T1000 (cell line): Measurements from ENCODE around the gene SLC24A3.

Source experiments
- DNase-seq: peaks from one replicate; lab custom pipeline; 2025; ENCODE audit warnings: mixed read lengths; lab: John Stamatoyannopoulos, UW

SLC24A3 gene

DNA sequence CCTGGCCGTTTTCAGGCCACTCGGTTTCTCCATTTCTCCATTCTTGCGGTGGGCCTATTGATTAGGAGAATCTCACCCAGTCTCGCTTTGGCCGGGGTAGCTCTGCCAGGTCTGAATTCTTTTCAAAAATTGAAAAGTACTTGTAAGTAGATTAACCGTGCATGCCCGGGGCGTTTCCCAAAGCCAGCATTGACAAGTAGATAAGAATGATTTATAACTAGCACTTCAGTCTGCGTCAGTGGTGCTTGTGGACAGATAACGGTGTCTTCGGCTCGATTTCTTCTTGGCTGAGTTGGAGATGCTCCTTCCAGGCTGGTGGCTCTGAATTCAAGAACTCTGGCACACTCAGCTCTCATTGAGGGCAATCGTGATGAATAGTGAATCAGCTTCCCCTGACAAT, 29.0 kb downstream of the SLC24A3 start:
- DNase-seq = no peak

DNA sequence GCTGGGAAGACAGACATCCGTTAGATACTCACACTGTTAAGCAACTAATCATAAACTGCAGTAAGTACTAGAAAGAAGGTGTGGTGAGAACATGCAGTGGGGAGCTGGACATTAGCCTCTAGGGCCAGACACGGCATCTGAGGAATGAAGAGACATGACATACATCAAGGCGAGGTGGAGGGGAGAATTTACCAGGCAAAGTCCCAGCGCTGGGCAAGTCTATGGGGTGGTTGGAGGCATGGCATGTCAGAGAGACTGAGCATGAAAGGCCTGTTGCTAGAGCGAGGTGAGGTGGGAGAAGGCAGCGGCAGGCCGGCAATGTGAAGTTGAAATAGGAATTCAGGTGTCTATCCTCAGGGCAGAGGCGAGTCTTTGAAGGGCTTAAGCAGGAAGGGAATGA, 31.8 kb downstream of the SLC24A3 start:
- DNase-seq = no peak

DNA sequence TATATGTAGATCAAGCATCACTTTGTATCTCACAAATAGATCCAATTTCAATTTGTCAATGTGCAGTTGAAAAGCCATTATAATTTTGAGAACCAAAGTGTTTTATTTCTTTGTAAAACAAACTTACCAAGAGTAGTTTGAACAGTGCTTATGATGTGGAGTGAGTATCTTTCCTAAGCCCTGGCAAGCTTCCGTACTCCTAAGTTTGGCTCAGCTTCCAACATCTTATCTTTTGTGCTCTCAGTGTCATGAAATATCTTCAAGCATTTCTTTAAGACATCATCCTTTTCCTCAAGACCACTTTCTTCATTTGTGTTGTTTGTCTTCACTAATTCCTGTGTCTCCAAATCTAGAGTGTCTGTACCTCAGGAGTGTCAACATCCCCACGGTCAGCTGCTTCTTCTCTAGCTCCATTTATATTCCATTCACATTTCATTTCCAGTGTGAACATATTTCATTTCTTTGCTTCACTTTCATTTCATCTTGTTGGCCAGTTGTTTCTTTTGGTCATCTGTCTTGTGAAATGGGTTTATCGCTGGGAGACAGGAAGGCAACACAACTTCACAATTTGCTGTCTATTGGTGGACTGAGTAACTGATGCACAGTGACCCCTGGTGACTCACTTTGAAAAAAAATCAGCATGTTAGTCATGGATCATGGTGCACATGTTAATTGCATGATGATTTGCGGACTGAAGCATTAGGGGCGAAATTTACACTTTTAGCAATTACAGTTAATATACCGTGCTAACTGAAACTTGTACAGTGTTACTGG, 36.9 kb downstream of the SLC24A3 start:
- no peak for DNase-seq

DNA sequence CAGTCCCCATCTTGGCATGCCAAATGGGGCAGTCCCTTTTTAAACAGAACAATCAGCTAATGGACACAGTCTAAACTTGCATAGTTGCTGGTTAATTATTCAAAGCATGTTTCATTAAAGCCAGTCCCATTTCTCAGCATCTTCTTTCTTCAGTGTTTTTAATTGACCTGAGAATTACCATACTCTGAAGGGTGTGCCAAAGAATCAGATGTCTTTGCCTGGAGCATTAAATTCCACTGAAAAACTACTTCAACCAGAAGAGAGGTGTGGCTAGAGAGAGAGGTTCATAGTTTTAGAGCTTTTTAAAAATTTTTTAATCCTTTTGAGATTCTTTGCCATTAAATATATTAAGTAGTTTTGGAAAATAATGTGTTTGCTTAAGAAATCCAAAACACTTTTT, 37.9 kb downstream of the SLC24A3 start:
- DNase-seq = no peak

DNA sequence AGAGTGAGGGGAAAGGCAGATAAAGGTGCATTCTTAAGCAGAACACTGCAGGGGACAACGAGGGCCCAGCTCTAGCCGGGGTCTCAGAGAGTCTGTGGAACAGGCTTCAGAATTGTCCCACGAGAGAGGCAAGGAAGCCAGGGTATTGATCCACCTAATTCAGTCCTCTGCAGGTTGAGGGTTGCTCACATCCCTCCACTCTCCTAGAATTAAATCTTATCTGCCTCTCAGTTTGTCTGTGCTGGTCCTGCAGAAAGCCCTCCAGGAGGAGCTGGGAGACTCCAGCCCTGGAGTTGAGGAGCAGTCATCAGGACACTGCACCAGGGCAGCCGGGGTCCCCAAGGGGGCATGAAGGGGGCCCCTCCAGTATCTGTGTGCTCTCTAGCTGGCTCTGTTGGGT, 39.1 kb downstream of the SLC24A3 start:
- no peak for DNase-seq

DNA sequence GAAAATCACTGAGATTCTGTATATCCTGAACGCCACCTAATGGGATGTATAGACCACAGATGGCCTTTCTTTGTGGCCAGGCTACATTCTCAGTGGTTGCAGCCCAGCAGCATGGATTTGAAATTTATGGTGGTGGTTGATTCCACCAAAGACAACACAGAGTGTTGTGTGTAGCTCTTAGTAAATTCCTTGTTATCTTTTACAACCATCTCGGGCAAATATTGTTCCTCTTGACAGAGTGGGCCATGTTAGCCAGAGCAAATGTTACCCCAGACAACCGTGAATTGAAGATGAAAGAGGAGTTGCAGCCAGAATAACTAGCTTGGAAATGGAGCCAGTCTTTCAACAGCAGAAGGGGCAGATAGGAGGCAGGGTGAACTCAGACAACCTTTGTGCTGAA, 39.5 kb downstream of the SLC24A3 start:
- no peak for DNase-seq

DNA sequence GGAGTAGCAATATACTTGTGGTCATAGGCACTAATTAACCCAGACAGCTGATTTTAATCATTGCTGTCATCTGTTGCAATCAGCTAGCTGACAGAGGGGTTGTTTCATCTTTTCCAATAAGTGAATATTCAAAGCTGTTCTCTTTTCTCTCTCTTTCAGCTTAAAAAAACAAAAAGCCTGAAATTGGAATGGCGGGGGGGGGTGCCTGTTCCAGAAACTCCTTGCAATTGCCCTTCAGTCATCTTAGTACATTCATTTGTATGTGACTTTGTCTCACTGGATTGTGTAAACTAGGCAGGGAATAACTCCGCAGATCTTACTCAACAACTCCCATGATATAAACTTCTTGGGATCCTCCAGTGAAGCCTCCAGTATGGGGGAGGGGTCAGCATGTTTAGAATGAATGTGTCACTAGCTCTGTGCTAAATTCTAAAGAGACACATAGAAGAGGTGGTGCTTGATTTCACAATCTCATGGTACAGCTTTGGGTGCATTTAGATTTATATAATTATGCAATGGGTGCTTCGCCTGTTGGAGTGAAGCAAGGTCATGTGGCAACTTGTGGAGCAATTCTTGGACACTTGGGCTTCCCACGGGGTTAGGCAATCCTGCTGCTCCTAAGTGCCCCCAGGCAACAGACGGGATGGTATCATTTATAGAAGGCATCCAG, 40.1 kb downstream of the SLC24A3 start:
- DNase-seq = no peak

DNA sequence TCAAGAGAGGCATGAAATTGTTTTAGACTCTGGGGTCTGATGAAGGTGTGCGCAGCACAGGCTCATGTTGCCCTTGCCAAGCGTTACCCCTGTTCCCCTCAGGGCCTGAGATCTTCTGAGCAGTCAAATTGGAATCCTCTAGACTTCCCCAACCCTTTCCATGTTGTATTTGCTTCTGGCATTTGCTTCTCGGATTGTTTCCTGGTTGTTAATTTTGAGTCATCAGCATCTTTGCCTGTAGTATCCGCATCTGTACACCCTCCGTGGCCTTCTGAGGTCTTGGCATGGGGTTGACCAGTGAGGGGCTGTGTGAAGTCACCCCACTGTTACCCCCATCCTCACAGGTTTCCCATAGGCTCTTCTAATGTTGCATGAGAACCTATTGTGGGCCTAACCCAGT, 40.9 kb downstream of the SLC24A3 start:
- DNase-seq = no peak

DNA sequence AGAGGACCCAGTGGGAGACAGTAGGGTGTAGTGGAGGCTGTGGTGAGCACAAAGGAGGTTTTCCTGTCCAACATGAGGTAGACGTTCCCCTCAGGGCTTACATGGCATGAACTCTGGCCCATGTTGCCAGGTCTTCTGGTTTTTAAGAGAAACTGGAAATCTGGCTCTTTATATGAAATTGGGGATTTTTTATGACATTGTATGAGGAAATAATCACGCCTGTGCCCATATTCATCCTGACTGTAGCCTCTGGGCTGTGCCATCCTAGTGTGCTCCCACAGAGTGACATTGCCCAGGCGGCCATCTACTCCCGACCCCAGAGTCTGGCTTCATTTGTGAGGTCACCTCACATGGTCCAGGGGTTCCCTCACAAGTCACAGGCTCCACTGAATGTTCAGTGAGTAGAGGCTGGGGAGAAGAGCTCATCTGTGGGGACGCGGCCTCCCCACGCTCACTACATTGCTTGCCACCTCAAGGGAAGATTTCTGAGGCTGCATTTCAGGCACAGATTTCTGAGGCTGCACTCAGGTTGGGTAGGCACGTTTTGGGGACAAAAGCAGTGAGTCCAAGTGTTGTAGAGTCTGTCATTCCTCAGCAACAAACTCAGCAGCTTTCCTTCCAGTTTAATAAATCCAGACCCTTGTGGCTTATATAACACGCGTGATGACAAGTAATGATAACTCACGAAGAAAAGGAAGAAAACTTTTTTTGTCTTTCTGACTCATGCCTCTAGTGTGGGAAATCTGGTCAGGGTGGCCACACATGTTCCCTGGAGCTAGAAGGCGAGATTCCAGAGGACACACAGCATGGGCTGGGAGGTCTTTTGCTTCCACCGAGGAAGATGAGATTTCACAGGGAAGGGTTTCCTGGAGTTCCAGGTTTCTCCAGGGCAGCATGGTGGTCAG, 41.7 kb downstream of the SLC24A3 start:
- DNase-seq = no peak

DNA sequence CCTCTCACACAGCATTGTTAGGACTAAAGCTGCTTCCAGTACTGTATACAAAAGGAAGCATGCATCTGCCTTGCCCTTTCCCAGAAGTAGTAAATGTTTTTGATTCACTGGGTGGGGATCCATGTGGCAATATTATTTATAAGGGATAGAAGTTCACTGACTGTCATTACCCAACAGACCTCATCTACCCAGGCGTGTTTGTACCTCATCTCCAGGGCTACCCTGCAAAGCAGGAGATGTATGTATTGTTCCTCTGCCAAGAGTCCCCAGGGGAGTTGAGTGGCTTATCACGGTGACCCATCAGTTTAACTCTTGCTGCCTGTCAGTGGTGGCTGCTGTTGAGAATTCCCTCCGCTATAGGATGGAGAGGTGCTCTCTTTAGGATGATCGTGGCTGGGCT, 42.5 kb downstream of the SLC24A3 start:
- no peak for DNase-seq

DNA sequence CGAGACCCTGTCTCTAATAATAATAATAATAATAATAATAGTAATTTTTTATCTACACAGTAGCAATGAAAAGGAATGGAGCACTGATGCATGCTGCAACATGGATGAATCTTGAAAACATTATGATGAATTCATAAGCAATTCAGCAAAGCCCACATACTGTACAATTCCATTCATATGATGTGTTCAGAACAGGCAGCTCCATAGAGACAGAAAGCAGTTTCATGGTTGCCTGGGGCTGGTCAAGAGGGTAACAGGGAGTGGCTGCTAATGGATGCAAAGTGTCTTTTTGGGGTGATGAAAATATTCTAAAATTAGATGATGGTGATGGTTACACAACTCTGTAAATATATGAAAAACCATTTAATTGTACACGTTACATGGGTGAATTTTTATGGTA, 43.6 kb downstream of the SLC24A3 start:
- DNase-seq = no peak

DNA sequence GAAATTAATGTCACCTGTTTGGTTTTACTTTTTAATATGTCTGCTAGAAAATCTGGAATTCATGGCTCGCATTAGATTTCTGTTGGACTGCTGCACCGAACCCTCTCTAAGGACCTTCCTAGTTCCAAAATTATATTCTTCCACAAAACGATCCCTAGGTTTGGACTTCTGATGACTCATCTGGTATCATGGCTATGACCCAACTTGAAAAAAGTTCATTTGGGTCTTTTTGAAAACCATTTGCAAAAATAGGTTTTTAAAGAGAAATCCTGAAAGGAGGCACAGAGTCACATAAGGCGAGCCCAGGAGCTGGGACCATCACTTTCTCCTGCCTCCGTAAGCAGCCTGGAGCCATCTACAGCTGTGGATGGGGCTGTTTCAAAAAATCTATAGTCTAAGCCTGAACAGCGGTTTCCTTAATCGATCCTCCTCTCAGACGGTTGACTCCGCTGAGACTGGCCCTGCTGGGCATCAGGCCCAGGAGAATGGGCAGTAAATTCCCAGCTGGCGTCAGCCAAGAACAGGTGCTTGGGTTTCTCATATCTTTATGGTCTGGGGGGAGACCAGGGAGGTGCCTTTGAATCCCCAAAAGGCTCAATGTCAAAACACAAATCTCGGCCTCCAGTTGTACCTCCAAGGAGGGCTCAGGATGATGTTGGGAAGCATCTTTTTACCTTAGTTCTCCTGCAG, 44.6 kb downstream of the SLC24A3 start:
- no peak for DNase-seq

DNA sequence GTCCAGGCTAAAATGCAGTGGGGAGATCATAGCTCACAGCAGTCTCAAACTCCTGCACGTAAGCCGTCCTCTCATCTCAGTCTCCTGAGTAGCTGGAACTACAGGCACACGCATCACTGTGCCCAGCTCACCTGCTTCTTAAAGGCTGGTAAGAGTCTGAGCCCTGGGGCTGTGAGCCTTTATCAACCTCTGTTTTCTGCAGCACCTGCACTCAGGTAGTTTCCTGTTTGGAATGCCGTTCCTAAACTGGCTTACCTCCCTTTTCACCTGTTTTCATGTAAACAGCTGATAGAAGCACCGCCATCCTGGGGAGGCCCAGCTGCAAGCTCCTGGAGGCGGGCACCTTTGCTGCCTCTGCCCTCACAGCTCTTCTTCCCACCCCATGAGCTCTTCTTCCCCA, 45.4 kb downstream of the SLC24A3 start:
- DNase-seq = no peak

DNA sequence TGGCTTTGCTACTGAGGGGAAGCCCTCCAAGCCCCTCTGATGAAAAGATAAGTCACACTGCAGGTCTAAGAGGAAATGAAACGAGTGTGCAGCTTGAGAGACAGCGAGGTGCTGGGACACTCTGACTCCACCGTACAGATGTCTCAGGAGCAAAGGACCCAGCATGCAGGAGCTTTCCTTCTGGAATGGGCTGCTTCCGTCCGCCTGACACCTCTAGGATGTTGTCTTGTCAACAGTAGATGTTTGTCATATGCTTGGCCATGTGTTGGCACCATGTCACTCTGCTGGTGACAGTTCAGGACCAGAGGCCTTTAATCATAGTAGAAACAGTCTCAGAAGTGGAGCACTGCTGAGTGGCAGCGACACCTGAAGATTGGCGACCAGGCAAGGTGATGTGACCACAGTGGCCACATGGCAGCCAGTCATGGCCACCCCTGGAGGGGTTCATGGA, 46.7 kb downstream of the SLC24A3 start:
- DNase-seq = no peak

DNA sequence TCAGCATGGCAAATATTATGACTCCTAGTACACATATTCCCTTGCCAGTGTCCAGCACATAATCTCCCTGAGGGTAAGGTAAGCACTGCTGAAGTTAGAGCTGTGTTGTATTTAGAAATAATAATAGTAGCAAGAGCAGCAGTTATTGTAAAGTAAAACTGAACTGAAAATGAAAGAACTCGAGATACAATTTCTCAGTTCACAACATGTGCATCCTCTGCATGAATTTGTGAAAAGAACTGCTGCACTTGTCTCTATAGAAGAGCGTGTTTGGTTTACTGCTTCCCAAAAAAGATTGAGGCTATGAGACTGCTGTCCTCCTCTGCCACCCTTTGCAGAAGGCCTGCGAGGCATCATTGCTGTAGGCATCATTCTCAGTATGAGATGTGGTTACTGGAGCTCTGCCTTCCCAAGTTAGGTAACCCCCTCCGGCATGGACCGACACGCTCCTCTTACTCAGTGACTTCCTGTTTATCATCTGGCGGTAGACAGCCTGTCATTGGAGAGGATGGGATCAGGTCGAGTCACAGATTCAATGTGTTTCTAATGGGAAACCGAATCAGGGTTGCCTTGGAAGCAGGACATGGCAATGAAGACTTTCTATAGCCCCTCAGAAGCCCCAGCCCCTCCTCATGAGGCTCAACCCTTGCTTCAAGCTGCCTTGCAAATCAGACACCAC, 48.1 kb downstream of the SLC24A3 start:
- DNase-seq = no peak

DNA sequence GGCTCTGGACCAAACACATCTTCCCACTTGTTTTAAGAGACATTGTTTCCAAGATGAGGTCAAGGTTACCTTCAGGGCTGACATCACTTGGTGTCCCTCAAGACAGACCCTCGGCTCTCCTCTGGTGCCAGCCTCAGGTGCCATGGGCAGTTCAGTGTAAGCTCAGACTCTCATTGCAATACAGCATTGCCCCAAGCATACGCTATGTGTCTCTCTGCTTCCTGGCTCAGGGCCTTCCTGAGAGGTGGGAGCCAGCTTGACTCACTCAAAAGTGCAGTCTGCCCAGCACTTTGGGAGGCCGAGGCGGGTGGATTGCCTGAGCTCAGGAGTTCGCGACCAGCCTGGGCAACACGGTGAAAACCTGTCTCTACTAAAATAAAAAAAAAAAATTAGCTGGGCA, 51.7 kb downstream of the SLC24A3 start:
- no peak for DNase-seq

DNA sequence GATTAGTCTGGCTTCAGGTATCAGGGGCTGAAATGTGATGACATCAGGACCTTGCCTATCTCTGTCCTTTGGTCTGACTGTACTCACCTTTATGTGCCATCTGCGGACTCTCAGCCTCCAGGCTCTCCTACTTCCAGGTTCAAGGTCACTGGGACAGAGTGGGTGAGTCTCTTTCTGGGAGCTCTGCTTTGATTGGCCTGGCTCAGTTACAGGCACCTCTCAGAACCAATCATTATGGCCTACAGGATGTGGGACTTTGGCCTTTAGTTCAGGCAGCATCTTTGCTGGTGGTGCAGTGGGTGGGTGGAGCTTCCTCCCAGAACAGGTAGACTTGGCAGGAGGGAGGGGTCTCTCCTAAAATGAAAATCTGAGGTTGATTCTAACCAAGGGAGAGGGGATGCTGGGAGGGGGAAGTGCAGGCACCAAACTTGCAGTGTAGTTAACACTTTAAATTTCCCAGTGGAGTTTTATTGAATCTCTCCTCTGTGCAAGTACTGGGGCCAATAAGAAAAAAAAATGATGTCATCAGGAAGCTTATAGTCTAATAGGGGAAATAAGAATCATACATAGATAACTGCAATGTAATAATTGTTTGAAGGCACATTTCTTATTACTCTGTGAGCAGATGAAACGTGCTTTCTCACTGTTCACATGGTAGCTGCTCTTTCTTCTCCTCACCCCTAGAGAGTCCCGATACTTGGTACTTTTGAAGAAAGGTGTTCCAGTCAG, 53.4 kb downstream of the SLC24A3 start:
- no peak for DNase-seq

DNA sequence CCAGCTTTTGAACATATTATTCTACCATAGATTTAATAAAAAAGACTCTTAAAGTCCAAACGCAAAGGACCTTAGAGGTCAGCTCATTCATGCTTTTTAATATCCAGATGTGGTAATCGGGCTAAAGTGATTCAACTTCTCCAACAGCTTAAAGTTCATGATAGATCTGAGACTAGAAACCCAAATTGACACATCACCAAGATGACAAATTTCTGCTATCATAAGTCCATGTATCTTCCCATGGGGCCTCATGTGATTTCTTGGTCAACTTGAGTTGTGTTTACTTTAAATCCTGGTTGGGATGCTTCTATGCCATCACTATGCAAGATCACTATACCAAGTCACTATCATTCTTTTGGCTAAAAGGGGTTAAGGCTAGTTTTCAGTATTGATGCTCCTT, 56.0 kb downstream of the SLC24A3 start:
- no peak for DNase-seq

DNA sequence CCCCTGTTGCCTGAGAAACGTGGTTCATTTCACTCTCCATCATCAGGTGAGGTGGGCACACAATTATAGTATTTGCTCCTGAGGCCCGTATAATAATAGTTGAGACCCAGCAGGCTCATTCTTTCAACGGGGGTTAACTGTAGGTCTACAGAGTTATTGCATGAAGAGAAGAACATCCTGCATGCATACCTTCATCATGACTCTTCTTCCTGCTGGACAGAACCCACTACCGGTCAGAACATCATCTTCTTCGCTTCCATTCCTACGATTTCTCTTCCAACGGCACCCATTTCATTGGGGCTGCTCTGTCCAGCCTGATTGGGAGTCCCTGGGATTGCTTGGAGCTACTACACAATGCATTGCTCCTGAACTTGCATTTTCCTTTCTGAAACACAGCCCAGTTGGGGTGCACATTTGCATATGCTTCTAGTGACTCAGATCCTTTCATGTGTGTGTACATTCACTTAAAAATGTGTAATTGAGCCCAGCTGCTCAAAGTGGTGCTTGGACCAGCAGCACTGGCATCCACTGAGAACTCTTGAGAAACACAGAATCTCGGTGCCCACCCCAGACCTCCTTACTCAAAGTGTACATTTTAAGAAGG, 57.4 kb downstream of the SLC24A3 start:
- no peak for DNase-seq

DNA sequence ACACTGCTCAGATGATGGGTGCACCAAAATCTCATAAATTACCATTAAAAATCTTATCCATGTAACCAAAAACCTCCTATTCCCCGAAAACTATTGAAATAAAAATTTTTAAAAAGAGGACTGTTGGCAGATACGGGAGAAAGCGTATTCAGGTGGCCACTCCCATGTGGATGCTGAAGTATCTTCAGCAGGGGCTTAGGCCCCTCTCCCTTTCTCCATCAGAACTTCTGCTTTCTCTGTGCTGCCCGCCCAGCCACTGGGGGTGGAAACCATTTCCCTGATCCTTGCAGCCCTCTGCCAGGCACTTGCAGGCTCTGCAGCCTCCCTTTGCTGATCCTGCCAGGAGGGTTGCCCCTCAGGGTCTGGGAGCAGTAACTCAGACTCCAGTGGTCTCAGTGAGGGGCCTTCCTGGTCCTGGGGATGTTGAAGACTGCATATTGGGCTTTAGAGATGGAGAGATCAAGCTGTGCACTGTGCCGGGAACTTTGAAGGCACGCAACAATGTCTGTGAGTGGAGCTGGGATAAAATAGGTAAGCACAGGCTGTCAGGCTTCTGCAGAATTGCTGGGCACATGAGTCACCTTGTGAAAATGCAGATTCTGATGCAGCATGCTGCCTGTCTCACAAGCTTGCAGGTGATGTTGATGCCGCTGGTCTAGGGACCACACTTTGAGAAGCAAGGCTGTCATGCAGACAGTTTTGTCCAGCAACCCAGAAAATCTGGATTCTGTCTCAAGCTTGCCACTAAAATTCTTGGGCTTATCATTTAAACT, 59.6 kb downstream of the SLC24A3 start:
- no peak for DNase-seq
